Measurements from ENCODE around the gene PRUNE2.

Gene PRUNE2

DNA sequence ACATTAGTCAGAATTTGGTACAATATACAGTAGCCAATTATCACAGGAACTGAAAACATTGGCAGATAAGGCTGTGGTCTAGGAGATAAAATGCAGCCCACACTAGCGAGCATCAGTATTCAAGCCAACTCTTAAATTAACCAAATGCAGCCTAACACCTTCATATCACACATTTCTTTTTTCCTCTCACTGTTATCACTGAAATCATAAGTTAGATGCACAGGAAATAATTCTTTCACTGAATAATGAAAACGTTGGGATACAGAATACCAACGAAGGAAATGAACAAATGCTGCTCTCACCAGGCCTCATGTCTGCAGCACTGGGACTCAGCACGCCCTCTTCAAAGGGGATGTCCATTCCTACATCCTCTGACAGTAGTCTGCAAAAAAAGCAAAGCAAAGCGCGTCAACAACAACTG, 250.8 kb downstream of the PRUNE2 start:
- Histone ChIP-seq H3K36me3 (ENCODE audit: control insufficient read depth, insufficient read depth, low read length) (no peaks in the 10 kb centered on the region), H3K9ac (ENCODE audit: low read length) (no peak overlapping the region), H3K23ac (ENCODE audit: low read length) (no peak overlapping the region), H3K18ac (ENCODE audit: low read length) (no peak overlapping the region), H2BK120ac (ENCODE audit: low read depth, low read length) (no peak overlapping the region), H2BK15ac (replicated peaks; ENCODE audit: low read depth) (no peak overlapping the region), H3K4me2 (ENCODE audit: low read length) (no peak overlapping the region), H3K27ac (ENCODE audit: low read depth, low read length) (no peak overlapping the region), H4K5ac (ENCODE audit: low read length) (no peak overlapping the region), H2BK5ac (ENCODE audit: low read length) (no peak overlapping the region), H3K79me2 (ENCODE audit: control insufficient read depth, insufficient read depth, low read length) (no peaks in the 10 kb centered on the region), H3K56ac (ENCODE audit: low read length) (no peak overlapping the region), H2AK5ac (ENCODE audit: low read length) (no peak overlapping the region), H4K8ac (ENCODE audit: low read depth, low read length) (no peak overlapping the region), H3K4me1 (ENCODE audit: control insufficient read depth, low read depth, low read length) (peaks cover 16% of the 10 kb centered on the region), H3K4me3 (ENCODE audit: low read length) (no peak overlapping the region), H3K79me1 (ENCODE audit: low read length) (no peaks in the 10 kb centered on the region), H3K27me3 (ENCODE audit: insufficient read depth, low read length, poor library complexity) (no peaks in the 10 kb centered on the region), H3K4ac (ENCODE audit: low read depth, low read length) (no peak overlapping the region)
- DNase-seq: no peak
- WGBS (ENCODE audit: extremely low coverage, insufficient coverage, low lambda C conversion rate): no CpG with 5 or more reads among the region's 6 CpGs

DNA sequence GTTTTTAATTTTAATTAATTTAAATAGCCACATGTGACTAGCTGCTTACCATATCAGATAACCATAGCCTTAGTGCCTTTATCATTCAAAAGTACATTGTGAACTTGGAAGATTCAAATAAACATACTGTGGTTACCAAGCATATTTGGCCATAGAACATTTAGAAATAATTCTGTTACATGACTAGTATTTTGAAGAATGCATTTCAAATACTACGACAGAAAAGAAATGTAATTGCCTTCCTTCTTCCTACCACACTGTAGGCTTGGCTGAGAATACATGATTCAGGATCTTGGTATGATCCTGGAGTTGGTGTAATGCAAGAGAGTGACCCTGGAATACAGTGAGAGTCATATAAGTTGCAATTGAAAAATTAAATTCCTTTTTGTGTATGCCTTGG, 251.3 kb downstream of the PRUNE2 start:
- Histone ChIP-seq H3K79me1 (ENCODE audit: low read length) (no peaks in the 10 kb centered on the region), H3K27me3 (ENCODE audit: insufficient read depth, low read length, poor library complexity) (no peaks in the 10 kb centered on the region), H3K36me3 (ENCODE audit: control insufficient read depth, insufficient read depth, low read length) (no peaks in the 10 kb centered on the region), H3K79me2 (ENCODE audit: control insufficient read depth, insufficient read depth, low read length) (no peaks in the 10 kb centered on the region), H4K8ac (ENCODE audit: low read depth, low read length) (no peak overlapping the region), H3K27ac (ENCODE audit: low read depth, low read length) (no peak overlapping the region), H3K4ac (ENCODE audit: low read depth, low read length) (no peak overlapping the region), H2BK15ac (replicated peaks; ENCODE audit: low read depth) (peak overlapping the region; percentile 36), H2BK5ac (ENCODE audit: low read length) (peak overlapping the region; percentile 64), H3K4me1 (ENCODE audit: control insufficient read depth, low read depth, low read length) (peaks cover 16% of the 10 kb centered on the region), H3K4me2 (ENCODE audit: low read length) (no peak overlapping the region), H3K18ac (ENCODE audit: low read length) (no peak overlapping the region), H4K5ac (ENCODE audit: low read length) (no peak overlapping the region), H3K56ac (ENCODE audit: low read length) (no peak overlapping the region), H3K4me3 (ENCODE audit: low read length) (no peak overlapping the region), H2AK5ac (ENCODE audit: low read length) (no peak overlapping the region), H3K23ac (ENCODE audit: low read length) (no peak overlapping the region), H2BK120ac (ENCODE audit: low read depth, low read length) (no peak overlapping the region), H3K9ac (ENCODE audit: low read length) (no peak overlapping the region)
- no peak for DNase-seq
- no CpG with 5 or more reads among the region's 1 CpG for WGBS (ENCODE audit: extremely low coverage, insufficient coverage, low lambda C conversion rate)

DNA sequence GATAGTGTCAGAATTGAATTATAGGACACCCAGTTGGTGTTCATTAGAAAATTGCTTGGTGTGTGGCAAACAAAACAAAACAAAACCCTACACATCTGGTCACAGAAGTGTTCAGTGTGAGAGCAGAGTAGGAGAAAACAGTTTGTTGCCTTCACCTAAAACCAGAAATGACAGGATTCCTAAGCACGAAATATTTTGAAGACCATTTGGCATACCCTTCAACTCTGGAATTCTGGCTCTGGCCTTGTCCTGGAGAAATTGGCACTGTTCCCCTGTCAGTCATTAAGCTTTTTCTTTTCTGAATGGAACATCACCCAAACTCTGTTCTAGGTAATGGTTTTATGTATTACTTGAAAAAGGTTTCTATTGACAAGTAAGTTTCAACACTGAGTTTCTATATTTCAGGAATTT, 251.9 kb downstream of the PRUNE2 start:
- H4K8ac ChIP-seq (ENCODE audit: low read depth, low read length): no peak overlapping the region
- H2BK120ac ChIP-seq (ENCODE audit: low read depth, low read length): peak overlapping the region; percentile 56
- no peak overlapping the region for H3K4me2 ChIP-seq (ENCODE audit: low read length)
- no CpG with 5 or more reads among the region's 1 CpG for WGBS (ENCODE audit: extremely low coverage, insufficient coverage, low lambda C conversion rate)
- no peak overlapping the region for H3K18ac ChIP-seq (ENCODE audit: low read length)
- no peak overlapping the region for H3K9ac ChIP-seq (ENCODE audit: low read length)
- H2AK5ac ChIP-seq (ENCODE audit: low read length): peak overlapping the region; percentile 46
- H3K36me3 ChIP-seq (ENCODE audit: control insufficient read depth, insufficient read depth, low read length): no peaks in the 10 kb centered on the region
- H4K5ac ChIP-seq (ENCODE audit: low read length): no peak overlapping the region
- peak overlapping the region; percentile 18 for H2BK5ac ChIP-seq (ENCODE audit: low read length)
- no peak overlapping the region for H3K27ac ChIP-seq (ENCODE audit: low read depth, low read length)
- H3K56ac ChIP-seq (ENCODE audit: low read length): peak overlapping the region; percentile 7
- no peaks in the 10 kb centered on the region for H3K27me3 ChIP-seq (ENCODE audit: insufficient read depth, low read length, poor library complexity)
- no peak overlapping the region for H3K4me3 ChIP-seq (ENCODE audit: low read length)
- DNase-seq: no peak
- H3K4ac ChIP-seq (ENCODE audit: low read depth, low read length): no peak overlapping the region
- no peaks in the 10 kb centered on the region for H3K79me1 ChIP-seq (ENCODE audit: low read length)
- no peak overlapping the region for H3K23ac ChIP-seq (ENCODE audit: low read length)
- no peaks in the 10 kb centered on the region for H3K79me2 ChIP-seq (ENCODE audit: control insufficient read depth, insufficient read depth, low read length)
- H2BK15ac ChIP-seq (replicated peaks; ENCODE audit: low read depth): peak overlapping the region; percentile 36
- peaks cover 16% of the 10 kb centered on the region for H3K4me1 ChIP-seq (ENCODE audit: control insufficient read depth, low read depth, low read length)

DNA sequence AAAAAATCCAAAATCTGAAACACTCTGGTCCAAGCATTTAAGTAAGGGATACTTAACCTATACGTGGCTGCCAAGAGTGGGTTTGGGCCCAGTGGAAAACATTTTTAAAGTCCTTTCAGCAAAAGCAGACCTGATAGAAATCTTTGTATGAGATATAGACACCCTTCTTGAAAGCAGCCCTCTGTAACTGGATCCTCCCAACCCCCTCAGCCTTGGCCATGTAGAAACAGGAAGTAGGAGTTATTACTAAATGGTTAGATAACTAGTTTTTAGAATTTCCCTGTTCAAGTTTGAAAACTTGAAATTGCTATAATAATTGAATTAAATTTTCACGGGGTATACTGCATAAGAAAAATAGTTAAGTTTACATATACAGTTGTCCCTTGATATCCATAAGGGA, 253.0 kb downstream of the PRUNE2 start:
- Histone ChIP-seq H3K4ac (ENCODE audit: low read depth, low read length) (no peak overlapping the region), H3K27ac (ENCODE audit: low read depth, low read length) (no peak overlapping the region), H3K4me2 (ENCODE audit: low read length) (no peak overlapping the region), H4K5ac (ENCODE audit: low read length) (no peak overlapping the region), H3K56ac (ENCODE audit: low read length) (no peak overlapping the region), H3K79me1 (ENCODE audit: low read length) (no peaks in the 10 kb centered on the region), H3K23ac (ENCODE audit: low read length) (no peak overlapping the region), H3K9ac (ENCODE audit: low read length) (no peak overlapping the region), H3K27me3 (ENCODE audit: insufficient read depth, low read length, poor library complexity) (no peaks in the 10 kb centered on the region), H3K36me3 (ENCODE audit: control insufficient read depth, insufficient read depth, low read length) (no peaks in the 10 kb centered on the region), H2BK120ac (ENCODE audit: low read depth, low read length) (no peak overlapping the region), H3K4me3 (ENCODE audit: low read length) (no peak overlapping the region), H4K8ac (ENCODE audit: low read depth, low read length) (no peak overlapping the region), H3K4me1 (ENCODE audit: control insufficient read depth, low read depth, low read length) (peaks cover 16% of the 10 kb centered on the region), H2AK5ac (ENCODE audit: low read length) (no peak overlapping the region), H3K18ac (ENCODE audit: low read length) (peak overlapping the region; percentile 39), H3K79me2 (ENCODE audit: control insufficient read depth, insufficient read depth, low read length) (no peaks in the 10 kb centered on the region), H2BK15ac (replicated peaks; ENCODE audit: low read depth) (no peak overlapping the region), H2BK5ac (ENCODE audit: low read length) (no peak overlapping the region)
- DNase-seq: no peak
- no CpG with 5 or more reads among the region's 2 CpGs for WGBS (ENCODE audit: extremely low coverage, insufficient coverage, low lambda C conversion rate)

DNA sequence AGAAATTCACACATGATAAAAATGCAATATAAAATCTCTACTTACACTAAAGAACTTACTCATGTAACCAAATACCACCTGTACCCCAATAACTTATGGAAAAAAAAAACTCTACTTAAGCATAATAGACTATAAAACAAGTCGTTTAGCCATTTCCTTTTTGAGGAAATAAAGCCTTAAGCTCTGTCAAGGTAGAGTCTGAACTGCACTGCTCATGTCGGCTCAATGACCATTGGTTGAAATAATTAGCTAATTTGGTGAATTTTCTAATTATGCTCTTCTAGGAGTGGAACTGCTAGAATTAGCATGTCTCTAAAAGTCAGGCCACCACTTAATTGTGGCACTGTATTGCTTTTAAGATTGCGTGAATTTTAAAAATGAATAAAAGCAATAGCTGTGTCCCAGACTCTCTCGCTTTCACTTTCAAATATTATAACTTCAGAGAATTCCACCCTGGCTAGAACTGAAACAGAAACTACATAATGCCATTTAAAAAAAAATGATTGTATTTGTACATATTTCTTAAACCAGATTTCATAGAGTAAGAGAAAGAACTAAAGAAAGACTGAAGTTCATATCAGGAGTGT, 254.7 kb downstream of the PRUNE2 start:
- Histone ChIP-seq H3K79me1 (ENCODE audit: low read length) (no peaks in the 10 kb centered on the region), H3K27ac (ENCODE audit: low read depth, low read length) (peak overlapping the region; percentile 63), H3K9ac (ENCODE audit: low read length) (no peak overlapping the region), H2AK5ac (ENCODE audit: low read length) (peak overlapping the region; percentile 46), H2BK120ac (ENCODE audit: low read depth, low read length) (peak overlapping the region; percentile 28), H4K8ac (ENCODE audit: low read depth, low read length) (no peak overlapping the region), H3K4me2 (ENCODE audit: low read length) (no peak overlapping the region), H3K4me3 (ENCODE audit: low read length) (no peak overlapping the region), H3K23ac (ENCODE audit: low read length) (no peak overlapping the region), H3K56ac (ENCODE audit: low read length) (peak overlapping the region; percentile 68), H3K18ac (ENCODE audit: low read length) (no peak overlapping the region), H3K79me2 (ENCODE audit: control insufficient read depth, insufficient read depth, low read length) (no peaks in the 10 kb centered on the region), H3K4me1 (ENCODE audit: control insufficient read depth, low read depth, low read length) (peaks cover 16% of the 10 kb centered on the region), H2BK5ac (ENCODE audit: low read length) (peak overlapping the region; percentile 83), H3K4ac (ENCODE audit: low read depth, low read length) (no peak overlapping the region), H3K36me3 (ENCODE audit: control insufficient read depth, insufficient read depth, low read length) (no peaks in the 10 kb centered on the region), H4K5ac (ENCODE audit: low read length) (no peak overlapping the region), H3K27me3 (ENCODE audit: insufficient read depth, low read length, poor library complexity) (no peaks in the 10 kb centered on the region), H2BK15ac (replicated peaks; ENCODE audit: low read depth) (no peak overlapping the region)
- WGBS (ENCODE audit: extremely low coverage, insufficient coverage, low lambda C conversion rate): no CpG with 5 or more reads among the region's 4 CpGs
- DNase-seq: no peak

DNA sequence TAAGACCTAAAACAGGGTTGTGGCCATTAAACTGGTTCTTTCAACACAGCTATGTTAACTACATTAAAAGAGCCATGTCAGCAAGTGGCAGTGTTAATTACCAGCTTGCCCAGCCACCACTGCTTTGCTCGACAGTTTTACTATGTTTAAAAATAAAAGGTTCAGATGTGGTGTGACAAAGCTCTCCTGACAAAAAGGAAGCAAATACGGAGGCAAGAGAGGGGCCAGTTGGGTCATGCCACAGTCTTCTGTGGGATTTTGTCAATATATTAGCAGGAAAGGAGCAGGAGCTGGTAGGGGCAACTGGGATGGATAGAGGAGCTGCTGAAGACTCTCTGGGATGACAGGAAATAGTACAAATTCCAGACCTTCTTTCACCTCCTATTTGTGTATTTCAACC, 255.2 kb downstream of the PRUNE2 start:
- WGBS (ENCODE audit: extremely low coverage, insufficient coverage, low lambda C conversion rate): no CpG with 5 or more reads among the region's 2 CpGs

More for the DNA sequence above, 255.2 kb downstream of the PRUNE2 start:
- no peak overlapping the region for H3K4me2 ChIP-seq (ENCODE audit: low read length)
- no peaks in the 10 kb centered on the region for H3K36me3 ChIP-seq (ENCODE audit: control insufficient read depth, insufficient read depth, low read length)
- H3K9ac ChIP-seq (ENCODE audit: low read length): no peak overlapping the region
- peak; percentile 94 for DNase-seq
- H2BK120ac ChIP-seq (ENCODE audit: low read depth, low read length): peak overlapping the region; percentile 98
- no peaks in the 10 kb centered on the region for H3K79me2 ChIP-seq (ENCODE audit: control insufficient read depth, insufficient read depth, low read length)
- H3K4me1 ChIP-seq (ENCODE audit: control insufficient read depth, low read depth, low read length): peaks cover 16% of the 10 kb centered on the region
- H4K5ac ChIP-seq (ENCODE audit: low read length): no peak overlapping the region
- peak overlapping the region; percentile 6 for H2BK5ac ChIP-seq (ENCODE audit: low read length)
- no peak overlapping the region for H2BK15ac ChIP-seq (replicated peaks; ENCODE audit: low read depth)
- no peak overlapping the region for H2AK5ac ChIP-seq (ENCODE audit: low read length)
- peak overlapping the region; percentile 17 for H3K56ac ChIP-seq (ENCODE audit: low read length)
- peak overlapping the region; percentile 41 for H3K27ac ChIP-seq (ENCODE audit: low read depth, low read length)
- no peaks in the 10 kb centered on the region for H3K27me3 ChIP-seq (ENCODE audit: insufficient read depth, low read length, poor library complexity)
- no peaks in the 10 kb centered on the region for H3K79me1 ChIP-seq (ENCODE audit: low read length)
- peak overlapping the region; percentile 25 for H3K18ac ChIP-seq (ENCODE audit: low read length)
- no peak overlapping the region for H3K4ac ChIP-seq (ENCODE audit: low read depth, low read length)
- H3K4me3 ChIP-seq (ENCODE audit: low read length): no peak overlapping the region
- no peak overlapping the region for H3K23ac ChIP-seq (ENCODE audit: low read length)
- H4K8ac ChIP-seq (ENCODE audit: low read depth, low read length): no peak overlapping the region
